HEK293 (cell line): ENCODE results near the gene PARD3B.

Experiments
- CTCF ChIA-PET: fragments of 350-600 bp; formaldehyde crosslinking; extraction: SDS; loops from one replicate; lab custom pipeline; 2021; ENCODE audit warnings: antibody characterized with exemption; lab: Yijun Ruan, JAX
- POLR2A ChIA-PET: fragments of 300-600 bp; formaldehyde crosslinking; extraction: SDS; loops from one replicate; lab custom pipeline; 2020; ENCODE audit warnings: antibody characterized with exemption, inconsistent platforms; lab: Yijun Ruan, JAX
- H3K27ac ChIP-seq: fragments of 200-500 bp; sonication (Bioruptor generic); 2 replicates; pipeline ENCODE4 v1.5.1; 2014; ENCODE audit warnings: low read depth, low read length, control low read depth, inconsistent platforms; ENCODE audit errors: extremely low read depth
- H3K36me3 ChIP-seq, 2 experiments: fragments of 200-500 bp in 1 of 2; sonication (Bioruptor generic) in 1 of 2; 1 replicate in 1 of 2; 2 replicates in 1 of 2; pipeline ENCODE4 v1.5.1; 2014 to 2017; ENCODE audit warnings: inconsistent platforms in 2 of 2, low read length in 2 of 2; ENCODE audit not compliant: control insufficient read depth in 2 of 2, insufficient read depth in 1 of 2
- H3K4me1 ChIP-seq: fragments of 200-500 bp; sonication (Bioruptor generic); 2 replicates; pipeline ENCODE4 v1.5.1; 2014; ENCODE audit warnings: mild to moderate bottlenecking, low read length, inconsistent platforms; ENCODE audit not compliant: control insufficient read depth, insufficient read depth
- H3K4me3 ChIP-seq: 2 replicates; pipeline ENCODE4 v1.5.1; 2011; ENCODE audit warnings: low read depth, mild to moderate bottlenecking, control low read depth, low read length, moderate library complexity
- H3K9me3 ChIP-seq: fragments of 200-500 bp; sonication (Bioruptor generic); 2 replicates; pipeline ENCODE4 v1.5.1; 2014; ENCODE audit warnings: low read depth, low read length, inconsistent platforms; ENCODE audit not compliant: control insufficient read depth, insufficient read depth
- BCL6B ChIP-seq: fragments of 450-650 bp; formaldehyde crosslinking; IDR thresholded peaks from 2 replicates; pipeline ENCODE4 v1.5.1; 2017; ENCODE audit warnings: missing biosample characterization, missing genetic modification characterization
- CTCF ChIP-seq: fragments of 450-650 bp; formaldehyde crosslinking; IDR thresholded peaks from 2 replicates; pipeline ENCODE4 v1.5.1; 2016; ENCODE audit warnings: missing biosample characterization, missing genetic modification characterization
- HOXA7 ChIP-seq: sonication (generic); formaldehyde crosslinking; IDR thresholded peaks from 2 replicates; pipeline ENCODE4 v1.8.1; 2022; ENCODE audit warnings: missing genetic modification reagents, borderline replicate concordance
- KLF17 ChIP-seq: fragments of 450-650 bp; formaldehyde crosslinking; IDR thresholded peaks from 2 replicates; pipeline ENCODE4 v1.5.1; 2016; ENCODE audit warnings: missing biosample characterization, missing genetic modification characterization
- KLF8 ChIP-seq: fragments of 450-650 bp; formaldehyde crosslinking; IDR thresholded peaks from 2 replicates; pipeline ENCODE4 v1.5.1; 2016; ENCODE audit warnings: missing biosample characterization, missing genetic modification characterization
- KLF9 ChIP-seq: fragments of 450-650 bp; formaldehyde crosslinking; IDR thresholded peaks from 2 replicates; pipeline ENCODE4 v1.5.1; 2016; ENCODE audit warnings: missing biosample characterization, missing genetic modification characterization, low read depth
- MEIS1 ChIP-seq: sonication (generic); formaldehyde crosslinking; IDR thresholded peaks from 2 replicates; pipeline ENCODE4 v1.8.1; 2022; ENCODE audit warnings: missing genetic modification reagents, mild to moderate bottlenecking, borderline replicate concordance
- WT1 ChIP-seq: fragments of 450-650 bp; formaldehyde crosslinking; IDR thresholded peaks from 2 replicates; pipeline ENCODE4 v1.5.1; 2016; ENCODE audit warnings: missing biosample characterization, missing genetic modification characterization
- ZBTB44 ChIP-seq: fragments of 450-650 bp; IDR thresholded peaks from 2 replicates; pipeline ENCODE4 v1.5.1; 2018; ENCODE audit warnings: missing biosample characterization, mild to moderate bottlenecking, missing genetic modification characterization
- ZIC2 ChIP-seq: fragments of 450-650 bp; formaldehyde crosslinking; IDR thresholded peaks from 2 replicates; pipeline ENCODE4 v1.5.1; 2016; ENCODE audit warnings: missing biosample characterization, missing genetic modification characterization
- ZNF155 ChIP-seq: fragments of 450-650 bp; formaldehyde crosslinking; IDR thresholded peaks from 2 replicates; pipeline ENCODE4 v1.5.1; 2016; ENCODE audit warnings: missing biosample characterization, missing genetic modification characterization
- ZNF26 ChIP-seq: fragments of 450-650 bp; formaldehyde crosslinking; IDR thresholded peaks from 2 replicates; pipeline ENCODE4 v1.5.1; 2016; ENCODE audit warnings: missing biosample characterization, missing genetic modification characterization
- ZNF302 ChIP-seq: fragments of 450-650 bp; formaldehyde crosslinking; IDR thresholded peaks from 2 replicates; pipeline ENCODE4 v1.5.1; 2016; ENCODE audit warnings: missing biosample characterization, missing genetic modification characterization, low read depth
- ZNF341 ChIP-seq: fragments of 450-650 bp; formaldehyde crosslinking; IDR thresholded peaks from 2 replicates; pipeline ENCODE4; 2016; ENCODE audit warnings: low read depth, missing biosample characterization, missing genetic modification characterization
- ZNF354C ChIP-seq: fragments of 450-650 bp; formaldehyde crosslinking; IDR thresholded peaks from 2 replicates; pipeline ENCODE4 v1.5.1; 2016; ENCODE audit warnings: missing biosample characterization, missing genetic modification characterization, low read depth, borderline replicate concordance
- ZNF416 ChIP-seq: fragments of 450-650 bp; formaldehyde crosslinking; IDR thresholded peaks from 2 replicates; pipeline ENCODE4 v1.5.1; 2016; ENCODE audit warnings: missing biosample characterization, missing genetic modification characterization
- ZNF423 ChIP-seq: fragments of 450-650 bp; formaldehyde crosslinking; IDR thresholded peaks from 2 replicates; pipeline ENCODE4 v1.5.1; 2016; ENCODE audit warnings: missing biosample characterization, missing genetic modification characterization
- ZNF473 ChIP-seq: fragments of 450-650 bp; formaldehyde crosslinking; IDR thresholded peaks from 2 replicates; pipeline ENCODE4 v1.5.1; 2017; ENCODE audit warnings: missing biosample characterization, missing genetic modification characterization
- ZNF561 ChIP-seq: fragments of 450-650 bp; IDR thresholded peaks from 2 replicates; pipeline ENCODE4 v1.5.1; 2018; ENCODE audit warnings: missing biosample characterization, missing genetic modification characterization, borderline replicate concordance

The PARD3B gene

GRCh38 chr2:205612636-205613035 is 1067.4 kb downstream of the PARD3B start (continued):
- no peak for TF ChIP-seq CTCF (tag by site-specific recombination)

- H3K27ac ChIP-seq = no peak overlapping the region
- POLR2A ChIA-PET = no interaction called here
- TF ChIP-seq ZNF341 (tag by site-specific recombination) (no peak), ZNF473 (no peak), BCL6B (tag by site-specific recombination) (no peak), KLF17 (tag by site-specific recombination) (no peak), ZNF354C (tag by site-specific recombination) (no peak), WT1 (tag by site-specific recombination) (no peak), ZNF155 (no peak), KLF8 (tag by site-specific recombination) (no peak), MEIS1 (CRISPR knock-in tag) (no peak), ZNF416 (tag by site-specific recombination) (no peak), ZIC2 (no peak), ZNF302 (tag by site-specific recombination) (no peak), KLF9 (no peak), HOXA7 (CRISPR knock-in tag) (no peak), ZNF26 (tag by site-specific recombination) (no peak)
- peaks cover 28% of the 10 kb centered on the region for H3K4me1 ChIP-seq
- H3K9me3 ChIP-seq = no peaks in the 10 kb centered on the region
- CTCF ChIA-PET = no interaction called here
- no peaks in the 10 kb centered on the region for H3K36me3 ChIP-seq
- H3K4me3 ChIP-seq = no peak overlapping the region
Measured at GRCh38 chr2:205613970-205614559, 1068.8 kb downstream of the PARD3B start.

- ChIA-PET CTCF (no interaction called here), POLR2A (no interaction called here)
- no peaks in the 10 kb centered on the region for H3K36me3 ChIP-seq
- no peak overlapping the region for H3K27ac ChIP-seq
- peaks cover 19% of the 10 kb centered on the region for H3K4me1 ChIP-seq
- H3K9me3 ChIP-seq = no peaks in the 10 kb centered on the region
- TF ChIP-seq ZNF423 (tag by site-specific recombination) (no peak), ZNF561 (tag by site-specific recombination) (no peak), ZBTB44 (tag by site-specific recombination) (no peak), ZNF354C (tag by site-specific recombination) (no peak)
- no peak overlapping the region for H3K4me3 ChIP-seq
Measured at GRCh38 chr2:205614965-205615364, 1069.7 kb downstream of the PARD3B start.
